ENCODE data around the gene SAMD15.

- TF ChIP-seq CTCF (IDR thresholded peaks at IDR 0.05), result no peak
- no peak for TF ChIP-seq EZH2 (IDR thresholded peaks at IDR 0.05; ENCODE audit: borderline replicate concordance, insufficient read depth, low read depth, low read length, poor library complexity, severe bottlenecking)
Measured at GRCh38 chr14:77377502-77377844, 294 bp downstream of the SAMD15 start.

All from B cell (primary cell).